Stimulated activated CD4-positive, alpha-beta T cell treated with anti-CD3 and anti-CD28 coated beads, TNF-alpha, amount 100 ng/mL, for 48 hours (primary cell): ENCODE data around the gene RHBDL1.

Source experiments
- DNase-seq, 3 donors: peaks; one replicate each; pipeline ENCODE4 v3.0.0-alpha.2; 2020; ENCODE audit warnings: low read depth in 3 of 3

Gene RHBDL1

DNA sequence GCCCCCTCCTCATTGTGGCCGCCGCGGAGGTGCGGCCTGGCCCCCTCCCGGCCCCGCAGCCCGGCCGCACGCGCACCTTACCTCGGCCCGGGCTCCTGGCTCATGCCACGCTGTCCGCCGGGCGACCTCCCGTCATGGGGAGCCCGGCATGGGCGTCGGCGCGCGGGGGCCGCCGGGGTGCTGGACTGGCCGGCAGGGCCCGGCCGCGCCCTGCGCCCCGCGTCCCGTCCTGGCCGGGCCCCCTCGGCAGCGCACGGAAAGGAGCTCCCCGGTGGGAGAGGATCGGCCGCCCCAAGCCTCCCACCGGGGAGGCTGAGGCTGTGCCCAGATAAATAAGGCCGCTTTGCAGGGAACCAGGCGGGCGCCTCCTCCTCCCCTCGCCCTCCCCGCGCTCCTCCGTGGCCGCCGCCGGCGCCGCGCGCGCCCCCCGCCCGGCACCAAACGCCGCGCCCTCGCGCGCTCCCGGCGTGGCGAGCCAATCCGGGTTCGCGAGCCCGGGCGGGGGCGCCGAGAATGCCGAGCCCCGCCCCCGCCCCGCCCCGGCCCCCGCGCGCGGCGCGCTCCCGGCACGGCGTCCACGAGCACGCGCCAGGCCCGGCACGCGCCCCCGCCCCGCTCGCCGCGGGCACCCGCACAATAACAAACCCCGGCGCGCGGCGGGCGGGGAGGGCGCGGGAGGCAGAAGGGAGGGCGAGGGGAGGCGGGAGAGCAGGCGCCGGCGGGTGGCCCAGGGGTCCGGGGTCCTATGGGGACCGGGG is 30.1 kb downstream of the RHBDL1 start, which contains the start of gene FBXL16:
Gene FBXL16, minus strand, starts transcription at position 371 of the 758 bp plus-strand sequence. CDS start 8,396 bp downstream, outside the sequence.
- no peak for DNase-seq

DNA sequence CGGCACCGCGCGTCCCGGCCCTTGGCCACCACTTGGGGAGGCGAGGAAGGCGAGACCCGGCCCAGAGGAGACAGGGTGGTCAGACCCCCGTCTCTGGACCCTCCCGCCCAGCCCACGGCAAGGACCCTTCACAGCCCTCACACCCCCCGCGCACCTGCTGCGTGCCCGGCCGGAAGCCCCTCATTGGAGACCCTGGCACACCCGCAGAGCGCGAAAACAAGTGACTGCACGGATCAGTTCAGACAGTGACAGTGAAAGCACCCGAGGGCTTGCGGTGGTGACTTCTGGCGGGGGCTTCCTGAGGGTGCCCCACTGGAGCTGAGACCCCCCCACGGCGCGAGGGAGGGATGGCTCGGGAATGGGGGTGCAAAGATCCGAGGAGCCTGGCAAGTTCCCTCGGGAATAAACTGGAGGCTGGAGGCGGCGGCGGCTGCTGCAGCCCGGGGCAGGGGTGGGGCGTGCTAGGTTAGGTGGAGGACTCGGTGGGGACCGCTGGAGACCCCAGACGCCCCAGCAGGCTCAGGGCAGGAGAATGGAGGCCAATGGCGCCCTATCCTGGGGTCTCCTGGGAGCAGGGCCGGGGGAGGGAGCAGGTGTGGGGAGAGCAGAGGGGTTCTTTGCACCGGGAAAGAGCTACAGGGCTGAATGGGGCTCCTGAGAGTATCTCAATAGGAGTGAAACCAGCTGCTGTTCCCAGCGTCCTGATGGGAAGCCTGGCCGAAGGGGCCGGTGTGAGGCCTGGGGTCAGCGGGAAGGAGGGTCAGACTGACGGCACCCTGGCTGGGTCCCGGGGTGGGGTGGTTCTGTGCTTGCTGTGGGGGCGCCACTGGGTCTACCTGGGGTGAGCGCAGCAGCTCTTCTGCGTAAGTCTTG is 31.0 kb downstream of the RHBDL1 start:
- no peak for DNase-seq

DNA sequence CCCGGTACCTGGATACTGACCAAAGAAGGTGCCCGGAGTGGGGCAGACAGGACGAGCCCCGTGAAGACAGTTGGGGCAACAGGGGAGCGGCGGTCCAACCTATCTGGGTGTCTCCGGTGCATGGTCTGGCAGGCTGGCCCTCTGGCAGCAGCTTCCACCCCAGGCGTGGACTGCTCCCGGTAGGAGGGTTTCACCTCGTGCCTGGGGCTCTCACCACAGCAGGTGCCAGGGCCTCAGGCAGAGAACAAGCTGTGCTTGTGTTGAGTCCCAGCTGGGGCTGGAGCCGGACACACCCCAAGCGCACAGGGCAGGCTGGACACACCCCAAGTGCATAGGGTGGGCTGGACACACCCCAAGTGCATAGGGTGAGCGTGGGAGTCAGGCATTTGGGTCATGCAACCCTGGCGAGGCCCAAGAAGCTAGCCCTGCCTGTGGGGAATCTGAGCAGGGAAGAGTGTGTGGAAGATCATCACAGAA is 31.6 kb downstream of the RHBDL1 start:
- no peak for DNase-seq

DNA sequence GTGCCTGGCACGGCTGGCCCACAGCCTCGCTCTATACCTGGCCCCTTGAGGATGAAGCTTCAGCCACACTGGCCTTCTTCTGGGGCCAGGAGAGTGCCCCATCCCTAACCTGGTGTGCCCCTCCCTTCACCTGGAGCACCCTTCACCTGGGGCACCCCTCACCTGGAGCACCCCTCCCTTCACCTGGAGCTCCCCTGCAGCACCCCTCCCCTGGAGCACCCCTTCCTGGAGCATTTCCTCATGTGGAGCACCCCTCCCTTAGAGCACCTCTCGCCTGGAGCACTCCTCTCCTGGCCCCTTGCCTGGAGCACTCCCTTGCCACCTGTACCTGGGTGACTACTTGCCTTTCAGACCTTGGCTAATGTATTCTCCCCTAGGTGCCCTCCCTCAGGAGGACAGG is 32.5 kb downstream of the RHBDL1 start:
- DNase-seq: no peak

DNA sequence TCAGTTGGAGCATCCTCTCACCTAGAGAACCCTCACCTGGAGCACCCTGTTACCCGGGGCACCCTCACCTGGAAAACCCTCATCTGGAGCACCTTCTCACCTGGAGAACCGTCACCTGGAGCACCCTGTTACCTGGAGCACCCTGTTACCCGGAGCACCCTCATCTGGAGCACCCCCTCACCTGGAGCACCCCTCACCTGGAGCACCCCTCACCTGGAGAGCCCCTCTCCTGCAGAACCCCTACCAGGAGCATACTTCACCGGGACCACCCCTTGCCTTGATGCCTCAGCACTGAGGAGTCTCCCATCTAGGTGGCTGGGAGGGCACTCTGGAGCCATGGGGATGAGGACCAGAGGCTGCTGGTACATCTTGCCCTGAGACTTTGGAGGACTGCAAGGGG is 33.5 kb downstream of the RHBDL1 start:
- DNase-seq: no peak

DNA sequence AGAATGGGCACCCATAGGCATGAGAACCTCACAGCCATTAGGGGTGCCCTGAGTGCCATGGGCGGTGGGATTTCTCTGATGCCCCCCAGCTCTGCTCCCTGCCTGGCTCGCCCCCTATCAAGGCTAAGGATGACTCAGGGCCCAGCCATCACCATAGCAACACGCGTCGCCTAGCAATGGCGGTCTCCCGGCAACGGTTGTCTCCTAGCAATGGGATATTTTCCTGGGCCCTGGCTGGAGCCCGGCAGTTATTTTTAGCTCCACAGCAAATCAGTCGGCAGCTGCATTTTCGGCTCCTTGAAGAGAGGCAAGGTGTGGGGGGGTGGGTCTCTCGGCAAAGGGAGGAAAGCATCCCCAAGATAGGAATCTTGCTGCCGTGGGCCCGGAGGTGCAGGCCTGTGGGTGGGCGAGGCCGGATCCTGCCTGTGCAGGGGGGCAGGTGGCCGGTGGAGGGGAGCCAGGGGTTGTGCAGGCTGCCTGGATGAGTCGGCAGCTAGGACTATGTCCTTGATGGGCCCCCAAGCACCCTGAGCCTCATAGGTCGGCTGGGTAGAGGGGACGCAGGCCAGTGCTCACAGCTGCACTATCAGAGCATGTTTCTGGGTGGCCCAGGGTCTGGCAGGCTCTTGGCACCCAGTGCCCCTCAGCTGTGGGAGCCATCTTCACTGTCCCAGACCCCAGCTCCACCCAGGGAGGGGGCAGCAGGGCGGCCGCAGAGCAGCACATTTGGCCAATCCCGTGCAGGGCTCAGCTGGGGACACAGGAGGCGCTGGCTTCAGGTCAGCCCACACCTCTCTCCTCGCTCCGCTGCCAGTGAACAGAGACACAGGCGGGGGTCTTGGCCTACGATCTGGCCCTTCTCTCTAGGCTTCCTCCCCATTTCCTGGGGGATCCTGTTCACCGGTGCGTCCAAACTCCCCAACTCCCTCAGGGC is 34.4 kb downstream of the RHBDL1 start:
- no peak for DNase-seq

DNA sequence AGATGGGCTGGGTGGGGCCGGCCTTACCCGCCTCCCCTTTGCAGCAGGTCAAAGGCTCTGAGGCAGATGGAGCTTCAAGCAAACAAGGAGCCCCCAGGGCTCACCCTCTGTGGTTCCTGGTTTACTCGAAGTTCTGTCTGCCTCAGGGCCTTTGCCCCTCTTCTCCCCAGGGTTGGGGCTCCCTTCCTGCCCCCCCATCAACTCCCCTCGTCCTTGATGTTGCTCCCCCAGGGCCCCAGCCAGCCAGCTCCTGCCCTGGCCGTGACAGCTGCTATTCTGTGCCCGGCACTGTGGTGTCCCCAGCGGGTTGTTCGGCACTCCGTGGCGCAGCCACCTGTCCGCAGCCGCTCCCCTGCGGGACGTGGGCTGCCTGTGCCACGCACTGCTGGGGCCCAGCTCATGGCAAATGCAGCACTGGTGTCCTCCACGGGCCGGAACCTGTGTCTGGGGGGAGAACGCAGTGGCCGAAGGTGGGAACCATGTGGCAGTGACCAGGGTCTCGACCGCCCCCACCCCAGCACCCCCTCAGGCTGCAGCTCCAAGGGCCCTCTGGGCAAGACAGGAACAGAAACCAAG is 35.1 kb downstream of the RHBDL1 start:
- DNase-seq: no peak

DNA sequence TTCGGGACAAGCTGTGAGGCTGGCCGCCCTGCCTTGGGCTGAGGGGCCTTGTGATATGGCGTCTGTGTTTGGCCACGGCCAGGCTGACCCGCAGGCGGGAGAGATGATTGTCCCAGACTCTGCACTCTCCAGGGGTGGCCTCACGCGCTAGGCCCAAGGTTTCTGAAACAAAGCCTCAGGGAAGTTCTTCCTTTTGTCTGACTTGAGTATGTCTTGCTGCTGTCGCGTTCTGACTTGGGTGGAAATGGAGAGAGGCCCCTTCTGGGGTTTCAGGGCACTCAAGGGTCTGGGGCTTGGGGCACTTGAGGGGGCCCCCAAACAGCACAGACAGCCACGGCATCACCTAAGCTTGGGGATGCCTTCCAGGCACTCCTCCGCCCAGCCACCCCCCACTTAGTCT is 35.6 kb downstream of the RHBDL1 start:
- DNase-seq: no peak

DNA sequence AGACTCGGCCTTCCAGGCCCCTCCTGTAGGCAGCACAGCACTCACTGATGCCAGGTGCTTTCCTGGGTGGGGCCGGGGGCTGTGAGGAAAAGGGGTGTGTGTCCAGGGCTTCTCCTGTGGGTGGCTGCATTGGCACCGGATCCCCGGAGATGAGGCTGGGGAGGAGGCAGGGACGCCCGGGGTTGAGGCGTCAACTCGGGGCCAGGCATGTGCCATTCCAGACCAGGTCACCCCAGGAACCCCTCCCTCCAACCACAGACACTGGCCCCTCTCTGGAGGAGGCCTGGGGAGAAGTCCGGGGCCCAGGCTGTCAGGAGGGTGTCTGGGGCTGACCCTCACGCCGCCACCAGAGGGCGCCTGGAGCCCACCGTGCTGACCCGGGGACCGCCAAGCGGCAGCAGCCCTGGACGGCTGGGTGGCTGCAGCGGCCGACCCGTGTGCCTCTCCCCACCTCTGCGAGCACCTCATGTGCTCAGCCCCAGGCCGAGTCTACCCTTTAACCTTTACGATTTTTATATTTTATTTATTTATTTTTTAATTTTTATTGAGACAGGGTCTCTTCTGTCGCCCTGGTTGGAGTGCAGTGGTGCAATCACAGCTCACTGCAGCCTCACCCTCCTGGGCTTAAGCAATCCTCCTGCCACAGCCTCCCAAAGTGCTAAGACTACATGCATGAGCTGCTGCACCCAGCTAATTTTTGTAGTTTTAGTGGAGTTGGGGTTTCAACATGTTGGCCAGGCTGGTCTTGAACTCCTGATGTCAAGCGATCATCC is 36.3 kb downstream of the RHBDL1 start:
- peak; percentile 51 to 79 (median 65) for DNase-seq

DNA sequence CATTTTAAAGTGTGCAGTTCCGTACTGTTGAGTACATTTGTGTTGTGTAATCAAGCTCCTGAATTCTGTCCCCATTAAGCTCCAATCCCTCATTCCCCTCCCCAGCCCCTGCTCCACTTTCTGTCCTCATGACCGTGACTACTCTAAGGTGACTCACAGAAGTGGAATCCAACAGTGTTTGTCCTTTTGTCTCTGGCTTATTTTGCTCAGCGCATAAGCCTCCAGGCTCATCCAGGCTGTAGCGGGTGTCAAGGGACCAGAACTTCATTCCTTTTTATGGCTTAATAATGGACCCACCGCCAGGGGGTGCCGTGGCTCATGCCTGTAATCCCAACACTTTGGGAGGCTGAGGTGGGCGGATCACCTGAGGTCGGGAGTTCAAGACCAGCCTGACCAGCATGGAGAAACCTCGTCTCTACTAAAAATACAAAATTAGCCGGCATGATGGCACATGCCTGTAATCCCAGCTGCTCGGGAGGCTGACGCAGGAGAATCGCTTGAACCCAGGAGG is 37.3 kb downstream of the RHBDL1 start:
- peak; percentile 45 to 57 (median 45) for DNase-seq

DNA sequence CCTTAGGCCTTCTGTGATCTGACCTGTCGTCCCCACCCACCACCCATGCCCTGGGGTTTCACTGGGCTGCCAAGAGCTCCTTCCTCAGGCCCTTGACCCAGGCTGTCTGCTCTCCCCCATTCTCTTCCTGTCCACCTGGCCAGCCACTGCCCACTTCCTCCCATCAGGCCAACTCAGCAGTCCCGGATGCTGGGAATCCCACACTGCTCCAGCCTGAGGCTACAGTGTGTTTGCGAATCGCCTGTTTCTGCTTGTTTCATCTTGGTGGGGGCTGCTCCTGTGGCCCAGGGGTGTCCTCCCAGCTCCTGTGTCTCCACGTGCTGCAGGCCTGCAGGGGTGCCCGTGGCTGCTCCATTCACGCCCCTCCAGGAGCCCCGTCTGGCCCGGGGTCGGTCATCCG is 38.6 kb downstream of the RHBDL1 start:
- no peak for DNase-seq

DNA sequence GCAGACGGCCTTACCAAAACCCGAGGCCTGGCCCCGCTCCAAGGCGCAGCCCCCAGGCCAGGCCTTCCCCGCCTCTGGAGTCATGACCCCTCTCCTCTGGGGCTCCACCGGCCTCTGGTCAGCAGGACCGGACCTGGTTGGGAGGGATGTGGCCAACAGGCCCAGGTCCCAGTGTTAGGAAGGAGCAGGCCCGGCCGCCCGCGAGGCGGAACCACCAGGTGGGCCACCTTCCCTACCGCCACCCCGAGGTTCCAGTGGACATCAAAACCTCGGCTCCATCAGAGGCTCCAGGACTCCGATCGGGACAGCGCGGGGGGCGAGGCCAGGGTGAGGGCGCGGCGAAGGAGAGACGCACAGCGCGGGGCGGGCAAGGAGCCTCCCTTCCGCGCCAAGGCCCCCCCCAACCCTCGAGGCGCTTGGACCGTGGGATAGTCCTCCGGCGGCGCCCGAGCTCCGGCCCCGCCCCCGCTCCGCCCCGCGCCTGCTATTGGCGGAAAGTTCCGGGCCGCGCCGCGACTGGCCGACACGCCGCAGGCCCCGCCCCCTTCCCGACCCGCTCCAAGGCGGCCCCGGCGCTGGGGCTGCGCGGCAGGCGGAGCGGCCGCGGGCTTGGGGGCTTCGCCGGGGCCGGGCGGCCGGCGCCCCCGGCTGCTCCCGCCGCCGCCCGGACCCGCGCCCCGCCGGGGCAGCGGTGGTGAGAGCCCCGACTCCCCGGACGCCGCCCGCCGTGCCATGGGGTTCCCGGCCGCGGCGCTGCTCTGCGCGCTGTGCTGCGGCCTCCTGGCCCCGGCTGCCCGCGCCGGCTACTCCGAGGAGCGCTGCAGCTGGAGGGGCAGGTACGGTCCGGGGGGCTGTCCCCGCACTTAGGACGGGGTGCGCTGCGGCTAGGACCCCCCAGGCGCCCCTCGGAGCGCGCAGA is 39.3 kb downstream of the RHBDL1 start, which contains the start of gene METRN:
Gene METRN, plus strand, starts transcription at position 561 of the 919 bp plus-strand sequence. Its CDS starts 172 bp downstream, at position 733.
- peak; percentile 79 to 96 (median 83) for DNase-seq

DNA sequence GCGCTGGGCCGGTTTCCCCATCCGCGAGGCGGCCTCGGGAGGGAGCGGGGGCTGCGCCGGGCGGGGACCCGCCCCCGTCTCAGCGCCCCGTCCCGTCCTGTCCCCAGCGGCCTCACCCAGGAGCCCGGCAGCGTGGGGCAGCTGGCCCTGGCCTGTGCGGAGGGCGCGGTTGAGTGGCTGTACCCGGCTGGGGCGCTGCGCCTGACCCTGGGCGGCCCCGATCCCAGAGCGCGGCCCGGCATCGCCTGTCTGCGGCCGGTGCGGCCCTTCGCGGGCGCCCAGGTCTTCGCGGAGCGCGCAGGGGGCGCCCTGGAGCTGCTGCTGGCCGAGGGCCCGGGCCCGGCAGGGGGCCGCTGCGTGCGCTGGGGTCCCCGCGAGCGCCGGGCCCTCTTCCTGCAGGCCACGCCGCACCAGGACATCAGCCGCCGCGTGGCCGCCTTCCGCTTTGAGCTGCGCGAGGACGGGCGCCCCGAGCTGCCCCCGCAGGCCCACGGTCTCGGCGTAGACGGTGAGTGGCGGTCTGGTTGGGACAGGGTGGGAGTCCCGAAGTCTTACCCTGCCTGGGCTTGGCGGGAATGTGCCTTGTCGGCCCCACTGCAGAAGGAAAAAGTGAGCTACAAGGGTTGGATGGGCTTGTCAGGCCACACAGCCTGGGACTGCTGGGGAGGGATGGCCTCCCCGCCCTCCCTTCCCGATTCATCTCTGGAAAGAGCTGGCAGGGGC is 40.2 kb downstream of the RHBDL1 start:
- DNase-seq: no peak

DNA sequence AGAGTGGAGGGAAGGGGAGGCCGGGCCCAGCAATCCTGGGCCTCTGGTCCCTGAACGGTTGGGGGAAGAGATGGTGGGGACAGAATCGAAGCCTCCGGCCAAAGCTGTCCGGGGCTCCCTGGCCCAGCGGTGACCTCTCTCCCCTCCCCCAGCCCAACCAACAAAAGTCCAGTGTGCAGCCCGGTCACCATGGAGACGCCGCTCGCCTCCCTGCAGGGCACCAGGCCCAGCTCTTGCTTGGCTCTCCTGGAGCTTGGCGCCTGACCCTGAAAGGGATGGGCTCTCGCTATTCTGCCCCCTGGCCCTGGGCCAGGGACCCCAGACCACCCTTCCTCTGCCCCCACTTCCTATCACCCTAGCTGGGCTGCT is 40.7 kb downstream of the RHBDL1 start:
- DNase-seq: no peak

DNA sequence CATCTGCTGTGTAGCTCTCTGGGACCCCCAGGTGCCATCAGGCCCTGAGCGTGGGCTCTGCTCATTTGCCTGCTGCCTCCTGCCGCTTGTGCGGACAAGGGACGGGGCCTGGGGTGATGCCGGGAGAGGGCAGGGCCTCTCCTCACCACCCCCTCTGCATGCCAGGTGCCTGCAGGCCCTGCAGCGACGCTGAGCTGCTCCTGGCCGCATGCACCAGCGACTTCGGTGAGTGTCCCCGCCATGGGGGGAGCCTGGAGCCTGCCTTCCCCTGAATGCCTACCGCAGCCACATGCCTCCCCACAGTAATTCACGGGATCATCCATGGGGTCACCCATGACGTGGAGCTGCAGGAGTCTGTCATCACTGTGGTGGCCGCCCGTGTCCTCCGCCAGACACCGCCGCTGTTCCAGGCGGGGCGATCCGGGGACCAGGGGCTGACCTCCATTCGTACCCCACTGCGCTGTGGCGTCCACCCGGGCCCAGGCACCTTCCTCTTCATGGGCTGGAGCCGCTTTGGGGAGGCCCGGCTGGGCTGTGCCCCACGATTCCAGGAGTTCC is 41.4 kb downstream of the RHBDL1 start:
- no peak for DNase-seq

DNA sequence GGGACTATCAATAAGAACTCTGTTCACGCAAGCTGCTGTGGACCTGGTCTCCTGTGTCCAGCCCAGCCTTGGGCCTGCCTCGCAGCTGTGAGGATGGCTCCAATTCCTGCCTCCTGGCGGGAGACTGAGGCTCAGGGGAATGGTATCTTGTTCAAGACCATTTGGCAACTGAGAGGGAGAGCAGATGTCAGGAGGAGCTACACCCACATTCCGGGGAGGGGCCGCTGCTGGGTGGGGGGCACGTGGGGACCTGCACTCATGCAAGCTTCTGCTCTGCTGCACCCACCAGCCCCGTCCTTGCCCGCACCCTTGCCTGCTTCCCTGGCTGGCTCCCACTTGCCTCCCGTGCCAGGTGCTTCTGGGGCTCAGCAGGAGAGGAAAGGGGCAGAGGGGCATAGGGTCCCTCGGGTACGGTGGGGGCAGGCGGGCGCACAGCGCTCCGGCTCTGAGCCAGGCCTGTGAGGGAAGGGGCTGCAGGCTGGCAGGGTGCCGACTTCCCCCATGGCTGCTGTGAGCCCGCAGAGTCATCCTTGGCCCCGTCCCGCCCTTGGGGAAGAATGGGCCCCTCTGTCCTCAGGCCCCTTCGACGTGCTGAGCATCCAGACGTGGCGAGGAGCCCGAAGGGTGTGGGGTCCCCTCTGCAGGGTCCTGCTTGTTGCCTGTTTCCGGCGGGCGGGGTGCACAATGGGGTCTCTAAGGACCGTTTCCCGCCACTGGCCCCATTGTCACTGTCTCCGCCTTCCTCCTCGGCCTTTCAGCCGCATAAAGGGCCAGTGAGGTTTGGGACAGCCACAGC is 42.2 kb downstream of the RHBDL1 start:
- DNase-seq: no peak

DNA sequence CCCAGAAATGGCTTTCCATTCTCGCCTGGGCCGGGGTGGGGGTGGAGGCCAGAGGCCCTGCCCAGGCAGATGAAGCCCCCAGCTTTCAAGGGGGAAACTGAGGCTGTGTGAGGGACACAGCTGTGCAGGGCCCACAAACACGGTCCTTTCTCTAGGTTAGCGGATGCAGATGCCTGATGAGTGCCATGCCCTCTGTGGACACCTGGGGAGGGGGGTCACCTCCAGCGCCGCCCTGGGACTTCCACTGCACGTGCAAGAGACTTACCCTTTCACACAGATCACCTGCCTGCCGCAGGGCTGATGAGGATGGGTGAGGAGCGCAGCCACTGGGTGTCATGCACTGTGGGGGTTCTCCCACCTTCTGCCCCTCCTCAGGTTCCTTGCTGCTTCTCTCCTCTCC is 42.9 kb downstream of the RHBDL1 start:
- no peak for DNase-seq
